Measurements from ENCODE around the gene PCBP3. TPM values are rescaled to one million over a fixed set of nuclear protein-coding genes. Genes with fewer than 3 reads are reported as not detected.

The PCBP3 gene
- total RNA-seq, 1 experiment from 2014 or later: 3.7 TPM

- no peak overlapping the region for H3K27ac Mint-ChIP-seq (ENCODE audit: low read depth, unreplicated experiment)
- DNase-seq (ENCODE audit: unreplicated experiment): no peak
- H3K4me3 Mint-ChIP-seq (ENCODE audit: unreplicated experiment): no peak overlapping the region
- no peaks in the 10 kb centered on the region for H3K4me1 Mint-ChIP-seq (ENCODE audit: insufficient read depth, unreplicated experiment)
- no TSS peak for BruUV-seq (replicated peaks)
- no peaks in the 10 kb centered on the region for H3K9me3 Mint-ChIP-seq (ENCODE audit: unreplicated experiment)
- no peak for TF ChIP-seq CTCF (IDR thresholded peaks at IDR 0.05; ENCODE audit: unreplicated experiment)
- intact Hi-C loops (cut with micrococcal nuclease): no loop called here
- no peaks in the 10 kb centered on the region for H3K36me3 Mint-ChIP-seq (ENCODE audit: insufficient read depth, unreplicated experiment)
- peaks cover under 1% of the 10 kb centered on the region for H3K27me3 Mint-ChIP-seq (ENCODE audit: insufficient read depth, unreplicated experiment)
- ChIA-PET POLR2A (no interaction called here), CTCF (no interaction called here)
Observed at GRCh38 chr21:45898028-45898350, 254.5 kb downstream of the PCBP3 start.

DNA sequence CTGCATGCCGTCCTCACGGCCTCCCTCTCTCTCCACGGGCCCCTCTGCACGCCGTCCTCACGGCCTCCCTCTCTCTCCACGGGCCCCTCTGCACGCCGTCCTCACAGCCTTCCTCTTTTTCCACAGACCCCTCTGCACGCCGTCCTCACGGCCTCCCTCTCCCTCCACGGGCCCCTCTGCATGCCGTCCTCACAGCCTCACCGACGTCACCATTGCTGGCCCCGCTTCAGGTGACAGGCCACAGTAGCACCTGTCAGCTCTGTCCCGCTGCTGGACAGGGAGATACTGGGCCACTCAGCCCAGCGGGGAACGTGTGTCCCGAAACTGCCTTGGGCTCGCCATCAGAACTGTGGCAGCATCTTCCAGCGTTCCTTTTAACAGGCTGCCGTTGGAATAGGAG is 255.3 kb downstream of the PCBP3 start:
- H3K9me3 Mint-ChIP-seq (ENCODE audit: unreplicated experiment): no peaks in the 10 kb centered on the region
- peaks cover 9% of the 10 kb centered on the region for H3K27me3 Mint-ChIP-seq (ENCODE audit: insufficient read depth, unreplicated experiment)
- intact Hi-C loops (cut with micrococcal nuclease): no loop called here
- H3K4me3 Mint-ChIP-seq (ENCODE audit: unreplicated experiment): no peak overlapping the region
- no peak for DNase-seq (ENCODE audit: unreplicated experiment)
- H3K36me3 Mint-ChIP-seq (ENCODE audit: insufficient read depth, unreplicated experiment): no peaks in the 10 kb centered on the region
- CTCF ChIA-PET: no interaction called here
- H3K4me1 Mint-ChIP-seq (ENCODE audit: insufficient read depth, unreplicated experiment): no peaks in the 10 kb centered on the region
- BruUV-seq (replicated peaks): no TSS peak
- H3K27ac Mint-ChIP-seq (ENCODE audit: low read depth, unreplicated experiment): no peak overlapping the region
- POLR2A ChIA-PET: no interaction called here
- no peak for TF ChIP-seq CTCF (IDR thresholded peaks at IDR 0.05; ENCODE audit: unreplicated experiment)

DNA sequence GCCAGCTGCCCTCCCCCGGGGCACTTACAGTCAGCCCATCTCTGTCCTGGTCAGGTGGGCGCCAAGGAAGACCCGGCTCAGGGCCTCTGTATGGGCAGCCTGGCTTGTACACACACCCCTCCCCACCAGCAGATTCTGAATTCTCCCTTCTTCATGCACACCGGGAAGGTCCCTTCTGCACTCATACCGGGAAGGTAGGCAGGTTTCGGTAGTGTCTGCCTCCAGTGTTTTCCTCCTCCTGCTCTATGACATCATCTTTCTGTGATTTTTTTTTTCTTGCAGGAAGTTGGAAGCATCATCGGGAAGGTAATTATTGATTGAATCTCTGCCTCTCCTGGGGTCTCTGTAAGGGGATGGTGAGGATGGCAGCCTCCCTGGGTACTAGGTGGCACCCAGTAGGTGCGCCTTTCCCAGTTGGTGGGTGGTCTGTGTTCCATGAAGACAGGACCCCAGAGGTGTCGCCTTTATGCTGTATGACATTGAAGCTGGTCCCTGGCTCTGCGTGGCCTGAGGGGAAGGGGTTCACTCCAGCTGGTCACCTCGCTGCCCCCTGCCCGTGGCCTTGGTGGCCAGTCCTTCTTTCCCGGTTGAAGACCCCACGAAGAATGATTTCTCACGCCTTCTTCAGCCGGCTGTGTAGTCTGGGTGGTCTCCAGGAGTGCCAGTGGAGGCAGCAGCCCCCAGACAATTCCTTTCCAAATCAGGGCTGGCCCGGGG is 255.9 kb downstream of the PCBP3 start:
- ChIA-PET POLR2A (no interaction called here), CTCF (no interaction called here)
- H3K9me3 Mint-ChIP-seq (ENCODE audit: unreplicated experiment): no peaks in the 10 kb centered on the region
- no peaks in the 10 kb centered on the region for H3K36me3 Mint-ChIP-seq (ENCODE audit: insufficient read depth, unreplicated experiment)
- no peak for DNase-seq (ENCODE audit: unreplicated experiment)
- peaks cover 16% of the 10 kb centered on the region for H3K27me3 Mint-ChIP-seq (ENCODE audit: insufficient read depth, unreplicated experiment)
- no peak for TF ChIP-seq CTCF (IDR thresholded peaks at IDR 0.05; ENCODE audit: unreplicated experiment)
- intact Hi-C loops (cut with micrococcal nuclease): no loop called here
- H3K4me3 Mint-ChIP-seq (ENCODE audit: unreplicated experiment): no peak overlapping the region
- no peaks in the 10 kb centered on the region for H3K4me1 Mint-ChIP-seq (ENCODE audit: insufficient read depth, unreplicated experiment)
- no TSS peak for BruUV-seq (replicated peaks)
- no peak overlapping the region for H3K27ac Mint-ChIP-seq (ENCODE audit: low read depth, unreplicated experiment)

- BruUV-seq (replicated peaks): no TSS peak
- POLR2A ChIA-PET: no interaction called here
- TF ChIP-seq CTCF (IDR thresholded peaks at IDR 0.05; ENCODE audit: unreplicated experiment): no peak
- Mint-ChIP-seq H3K36me3 (ENCODE audit: insufficient read depth, unreplicated experiment) (no peaks in the 10 kb centered on the region), H3K4me3 (ENCODE audit: unreplicated experiment) (no peak overlapping the region), H3K27ac (ENCODE audit: low read depth, unreplicated experiment) (no peak overlapping the region), H3K9me3 (ENCODE audit: unreplicated experiment) (no peaks in the 10 kb centered on the region), H3K4me1 (ENCODE audit: insufficient read depth, unreplicated experiment) (no peaks in the 10 kb centered on the region), H3K27me3 (ENCODE audit: insufficient read depth, unreplicated experiment) (peaks cover 16% of the 10 kb centered on the region)
- intact Hi-C loops (cut with micrococcal nuclease): no loop called here
- CTCF ChIA-PET: interaction anchor here (0.5 kb wide), 1 partner anchor 81 kb away, joined by 3 read pairs; no protein-coding TSS in a partner anchor
- DNase-seq (ENCODE audit: unreplicated experiment): no peak
Observed at GRCh38 chr21:45900034-45900868, 256.7 kb downstream of the PCBP3 start.
